Fibroblast of upper back skin (primary cell): ENCODE measurements around the gene TERF2IP.

ENCODE experiments used
- DNase-seq: peaks from one replicate; pipeline ENCODE4 v3.0.0-alpha.2; 2013

The TERF2IP gene

GRCh38 chr16:75647492-75648264 lies at the start of gene TERF2IP, which contains the start of gene KARS1:
TERF2IP (plus strand) TSS chr16:75647773; CDS start chr16:75647883, 110 bp downstream.
KARS1 (minus strand) TSS chr16:75647665; CDS start chr16:75647639, 26 bp downstream.
- DNase-seq: peak; percentile 91

GRCh38 chr16:75599452-75600277 lies 47.9 kb upstream of the TERF2IP start:
- DNase-seq: no peak

- DNase-seq: no peak
These were observed 44.3 kb upstream of the TERF2IP start for GRCh38 chr16:75603241-75603640.

- DNase-seq: no peak
These were observed 41.1 kb upstream of the TERF2IP start for GRCh38 chr16:75606507-75606906.

- DNase-seq: peak; percentile 74
These were observed 33.3 kb upstream of the TERF2IP start for GRCh38 chr16:75614066-75614897.

GRCh38 chr16:75615619-75616018 lies 32.0 kb upstream of the TERF2IP start:
- DNase-seq: no peak

DNA sequence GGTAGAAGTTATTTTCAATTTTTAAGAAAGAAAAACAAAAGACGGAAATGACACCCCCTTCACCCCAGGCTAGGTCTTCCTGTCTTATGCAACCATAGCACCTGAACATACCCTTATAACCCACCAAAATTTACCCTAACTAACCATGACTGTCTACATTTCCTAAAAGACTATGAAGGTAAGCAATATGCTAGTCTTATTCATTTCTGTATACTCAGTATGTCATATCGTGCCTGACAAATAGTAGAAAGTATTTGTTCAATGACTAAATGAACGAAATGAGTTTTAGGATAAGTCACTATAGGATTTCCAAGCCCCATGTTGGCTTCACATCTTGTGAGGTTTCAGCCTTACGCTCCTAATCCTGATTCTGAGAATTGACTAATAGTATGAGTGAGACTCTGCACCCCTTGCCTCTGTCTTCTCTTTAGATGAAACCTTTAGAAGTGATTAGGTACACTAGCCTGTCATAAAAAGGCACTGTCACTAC lies 31.0 kb upstream of the TERF2IP start:
- DNase-seq: no peak

DNA sequence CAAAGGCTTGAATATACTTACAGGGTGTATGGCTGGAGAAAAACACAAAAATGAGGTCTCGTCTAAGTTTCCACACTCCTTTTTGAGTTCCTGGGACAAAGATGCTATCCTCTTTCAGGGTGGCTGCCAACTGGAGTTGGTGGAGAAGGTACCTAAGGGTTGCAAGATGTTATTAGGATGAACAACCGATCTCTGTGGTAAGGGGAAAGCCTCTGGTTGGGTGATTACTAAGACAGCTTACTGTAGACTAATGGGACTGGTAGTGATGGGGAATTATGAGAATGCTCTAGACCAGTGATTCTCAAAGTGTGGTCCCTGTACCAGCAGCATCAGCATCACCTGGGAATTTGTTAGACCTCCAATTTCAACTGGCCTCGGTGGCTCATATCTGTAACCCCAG lies 30.5 kb upstream of the TERF2IP start:
- no peak for DNase-seq

GRCh38 chr16:75618780-75619179 lies 28.8 kb upstream of the TERF2IP start:
- DNase-seq: no peak

DNA sequence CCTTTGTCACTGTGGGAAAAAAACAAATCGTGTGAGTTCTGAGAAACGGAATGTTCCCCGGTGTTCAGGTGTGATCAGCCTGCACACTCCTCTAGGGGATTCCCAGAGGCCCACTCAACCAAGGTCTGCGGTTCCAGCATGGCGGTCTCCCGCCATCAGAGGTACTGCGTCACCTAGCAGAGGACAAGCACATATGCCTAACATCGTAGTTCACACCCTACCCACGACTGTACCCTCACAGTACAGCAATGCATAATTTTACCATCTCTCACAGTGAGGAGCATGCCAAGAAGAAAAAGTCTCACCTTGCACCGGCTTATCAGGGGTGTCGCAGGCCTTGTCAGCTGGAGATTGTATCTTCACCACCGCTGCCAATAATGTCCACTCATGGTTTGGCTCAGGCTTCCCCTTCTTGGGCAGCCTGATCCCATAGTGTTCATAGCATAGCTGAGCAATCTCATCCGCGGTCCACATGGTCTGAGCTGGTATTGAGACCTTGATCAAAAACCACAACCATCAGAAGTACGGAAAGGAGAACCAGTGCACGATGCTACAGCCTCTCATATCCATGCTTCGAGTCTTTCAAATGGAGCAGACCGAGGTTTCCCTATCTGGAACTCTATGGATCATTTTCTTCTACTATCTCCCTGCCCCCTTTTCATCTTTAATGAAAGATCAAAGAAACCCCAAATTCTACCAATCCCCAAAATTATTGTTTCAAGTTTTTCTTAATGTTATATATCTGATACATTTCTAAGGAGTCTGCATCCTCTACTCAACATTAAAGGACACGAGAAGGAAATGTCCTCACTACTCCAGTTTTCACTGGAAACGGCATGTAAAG lies 27.0 kb upstream of the TERF2IP start:
- no peak for DNase-seq

DNA sequence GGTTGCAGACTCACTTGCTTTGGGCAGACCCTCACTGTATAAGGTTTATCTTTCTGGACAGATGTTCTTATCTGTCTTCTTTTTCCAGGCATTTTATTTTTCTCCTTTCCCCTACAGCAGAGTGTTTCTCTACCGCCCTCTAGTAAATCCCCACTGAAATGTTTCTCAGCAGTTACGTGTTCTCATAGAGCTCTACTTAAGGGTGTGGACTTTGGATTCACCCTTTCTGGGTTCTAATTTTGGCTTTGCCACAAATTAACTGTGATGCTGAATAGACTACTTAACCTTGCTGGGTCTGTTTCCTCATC lies 26.4 kb upstream of the TERF2IP start:
- DNase-seq: peak; percentile 37

DNA sequence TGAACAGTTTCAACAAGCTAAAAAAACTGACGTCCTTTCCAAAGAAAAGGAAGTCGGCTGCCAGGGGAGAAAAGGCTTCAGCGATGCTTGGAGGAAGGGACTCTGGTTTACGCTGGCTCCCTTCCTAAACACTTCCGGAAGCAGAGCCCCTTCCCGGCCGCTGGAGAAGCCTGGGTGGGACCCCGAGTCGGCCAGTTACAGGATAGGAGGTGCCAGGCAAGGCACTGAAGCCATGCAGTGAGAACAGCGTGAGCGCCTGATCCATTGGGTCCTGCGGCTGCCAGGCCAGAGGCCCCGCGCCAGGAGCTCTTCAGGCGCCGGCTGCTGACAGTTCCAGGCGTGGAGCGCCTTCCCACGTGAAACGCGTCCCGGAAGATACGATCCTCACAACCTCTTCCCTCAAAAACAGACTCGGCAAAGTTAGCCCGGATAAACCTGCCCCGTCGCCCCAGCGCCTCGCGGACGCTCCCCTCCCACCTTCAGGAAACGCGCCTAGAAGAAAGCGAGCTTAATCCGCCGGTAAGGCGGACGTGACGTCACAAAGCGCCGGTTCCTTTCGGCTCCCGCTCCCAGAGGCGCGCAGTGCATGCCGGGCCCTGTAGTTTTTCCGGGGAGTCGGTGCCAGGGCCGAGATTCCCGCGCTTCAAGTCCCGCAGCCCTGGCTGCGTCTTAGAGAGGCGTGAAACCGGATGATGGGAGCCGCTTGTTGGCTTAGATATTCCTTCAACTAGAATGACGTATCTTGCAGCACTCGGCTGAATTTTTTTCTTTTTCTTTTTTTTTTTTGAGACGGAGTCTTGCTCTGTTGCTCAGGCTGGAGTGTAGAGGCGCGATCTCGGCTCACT lies 24.6 kb upstream of the TERF2IP start, which contains the start of gene ADAT1:
TSS of gene ADAT1 (minus strand) at position 521 of the 845 bp plus-strand sequence. CDS start 2,482 bp downstream, outside the sequence.
- peak; percentile 98 for DNase-seq

DNA sequence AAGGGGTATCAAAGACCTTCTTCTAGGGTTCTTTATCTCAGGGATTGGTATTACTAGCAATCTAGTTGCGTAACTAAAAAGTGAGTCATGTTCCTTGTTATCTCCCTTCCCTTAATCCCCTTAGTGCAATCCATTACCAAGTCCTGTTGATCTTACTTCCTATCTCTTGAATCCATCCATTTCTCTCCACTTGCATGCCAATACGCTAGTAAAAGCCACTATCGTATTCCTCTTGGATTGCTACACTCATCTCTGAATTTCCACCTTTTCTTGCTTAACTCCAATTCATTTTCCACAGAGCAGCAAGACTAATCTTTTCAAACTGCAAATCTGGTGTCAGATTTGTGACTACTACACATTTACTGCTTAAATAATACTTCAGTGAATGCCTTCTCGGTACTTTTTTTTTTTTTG lies 22.6 kb upstream of the TERF2IP start:
- peak; percentile 28 for DNase-seq

DNA sequence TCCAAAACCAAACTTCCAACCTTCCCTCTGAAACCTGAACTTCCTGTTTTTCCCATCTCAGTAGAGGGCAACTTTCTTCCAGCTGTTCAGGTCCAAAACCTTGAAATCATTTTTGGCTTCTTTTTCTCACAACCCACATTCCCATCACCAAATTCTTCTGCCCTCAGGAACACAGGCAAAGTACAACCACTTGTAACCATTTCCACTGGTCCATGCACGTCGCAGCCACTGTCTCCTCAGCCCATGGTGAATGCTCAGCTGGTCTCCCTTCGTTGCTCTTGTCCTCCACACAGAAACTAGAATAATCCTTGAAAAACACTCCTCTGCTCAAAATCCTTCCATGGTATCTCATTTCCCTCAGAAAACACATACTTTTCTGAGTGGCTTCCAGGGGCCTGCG lies 20.8 kb upstream of the TERF2IP start:
- DNase-seq: no peak

DNA sequence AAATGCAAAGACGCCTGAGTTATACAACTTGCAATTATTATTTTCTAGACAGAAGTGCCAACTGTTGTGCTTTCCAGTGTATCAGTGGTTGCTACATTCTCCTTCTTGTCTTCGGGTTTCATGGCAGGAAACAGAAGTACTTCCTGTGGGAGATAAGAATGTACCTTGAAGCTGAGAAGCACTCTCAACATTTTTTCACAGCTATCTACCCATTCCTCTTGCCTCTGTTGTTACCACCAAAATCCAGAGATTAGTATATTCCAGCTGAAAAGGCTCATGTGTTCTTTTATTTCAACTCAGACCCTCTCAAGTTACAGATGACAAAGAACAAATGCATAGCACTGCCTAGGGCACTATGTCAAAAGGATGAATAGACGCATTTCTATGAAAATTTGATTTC lies 19.7 kb upstream of the TERF2IP start:
- no peak for DNase-seq

GRCh38 chr16:75628351-75628750 lies 19.2 kb upstream of the TERF2IP start:
- no peak for DNase-seq

DNA sequence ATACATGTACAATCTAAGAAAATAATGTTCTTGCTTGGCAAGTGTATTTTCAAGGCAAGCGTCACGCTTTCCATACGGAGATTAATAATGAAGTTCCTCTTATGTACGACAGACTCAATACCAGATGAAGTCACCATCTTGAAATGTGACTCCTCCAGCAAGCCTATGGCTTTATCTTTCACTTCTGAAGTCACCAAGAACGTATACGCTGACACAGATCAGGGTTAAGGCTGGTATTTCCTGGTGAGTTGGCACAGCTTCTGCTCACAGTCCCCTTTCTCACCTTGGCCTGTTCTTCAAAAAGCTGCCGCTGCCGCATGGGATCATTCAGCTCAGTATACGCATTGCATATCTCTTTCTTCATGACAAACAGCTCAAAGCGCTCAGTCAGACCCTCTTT lies 18.4 kb upstream of the TERF2IP start:
- DNase-seq: no peak

DNA sequence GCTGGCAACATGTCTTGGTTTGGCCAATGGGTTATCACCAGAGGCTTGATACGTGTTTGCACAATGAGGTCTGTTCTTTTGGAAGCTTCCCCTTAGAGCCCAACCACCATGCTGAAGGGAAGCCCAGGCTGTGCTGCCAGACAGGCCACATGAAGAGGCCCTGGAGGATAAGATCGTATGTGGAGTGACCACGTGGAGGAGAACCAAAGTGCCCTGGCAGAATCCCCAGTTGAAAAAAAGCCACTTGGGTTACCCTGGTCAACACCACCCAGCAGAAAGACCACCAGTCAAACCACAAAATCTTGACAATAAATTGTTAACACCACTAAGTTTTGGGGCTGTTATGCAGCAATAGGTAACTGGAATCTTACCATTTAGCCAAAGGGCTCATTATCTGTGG lies 17.5 kb upstream of the TERF2IP start:
- no peak for DNase-seq

DNA sequence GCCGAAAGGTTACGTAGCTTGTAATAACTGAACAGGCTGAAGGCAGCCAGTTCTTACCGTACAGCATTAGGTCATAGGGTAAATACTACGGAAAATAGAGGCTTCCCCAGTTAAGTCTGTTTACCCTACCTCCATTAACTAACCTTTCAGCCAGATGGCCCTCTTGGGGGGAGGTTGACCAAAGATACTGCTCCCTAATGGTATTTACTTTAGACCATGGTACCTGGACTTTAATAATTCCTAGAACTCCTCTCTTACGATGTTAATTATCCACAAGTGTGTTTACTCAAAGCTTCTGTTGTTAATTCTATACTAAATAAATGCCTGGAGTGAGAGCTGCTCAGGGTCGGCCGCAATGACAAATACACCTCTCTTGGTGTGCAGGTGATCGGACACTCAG lies 14.7 kb upstream of the TERF2IP start:
- no peak for DNase-seq

DNA sequence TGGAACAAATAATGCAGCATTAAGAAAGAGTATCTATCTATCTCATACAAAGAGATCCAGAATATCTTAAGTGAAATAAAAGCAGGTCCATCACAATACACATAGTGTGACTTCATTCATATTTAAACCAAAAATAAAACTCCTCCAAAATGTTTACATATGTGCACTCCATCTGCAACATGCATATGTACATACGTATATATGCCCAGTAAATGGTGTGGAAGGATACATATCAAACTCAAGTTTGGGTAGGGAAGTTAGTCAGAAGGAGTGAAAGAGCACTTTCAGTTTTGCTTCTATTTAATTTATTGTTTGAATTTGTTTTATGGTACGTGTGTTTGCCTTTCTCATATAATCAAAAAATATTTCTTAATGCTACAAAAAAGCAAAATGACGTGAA lies 12.5 kb upstream of the TERF2IP start:
- DNase-seq: no peak

- DNase-seq: no peak
These were observed 7.0 kb upstream of the TERF2IP start for GRCh38 chr16:75640598-75640997.
